Effector memory CD8-positive, alpha-beta T cell (primary cell): Measurements from ENCODE around the gene CCDC68.

Experiments used
- ATAC-seq: fragments of 150-1000 bp; cut with Tn5 transposase; replicated peaks from 2 replicates; pipeline ENCODE4 v1.10.0; 2021; ENCODE audit warnings: mild to moderate bottlenecking, moderate library complexity
- DNase-seq, 3 experiments: peaks; one replicate each; pipeline ENCODE4 v3.0.0; 2021
- H3K27ac Mint-ChIP-seq, 2 donors: one replicate each; pipeline ENCODE4 v1.8.0; 2022; ENCODE audit warnings: mild to moderate bottlenecking in 2 of 2, mixed read lengths in 2 of 2, moderate library complexity in 2 of 2
- H3K27me3 Mint-ChIP-seq, 2 donors: one replicate each; pipeline ENCODE4 v1.8.0; 2022; ENCODE audit warnings: mixed read lengths in 2 of 2
- H3K36me3 Mint-ChIP-seq: one replicate; pipeline ENCODE4 v1.8.0; 2022; ENCODE audit warnings: mild to moderate bottlenecking, moderate library complexity, mixed read lengths; ENCODE audit not compliant: insufficient read depth
- H3K4me1 Mint-ChIP-seq, 2 donors: one replicate each; pipeline ENCODE4 v1.8.0; 2022; ENCODE audit warnings: low read depth in 2 of 2, mixed read lengths in 2 of 2
- H3K4me3 Mint-ChIP-seq, 2 donors: one replicate each; pipeline ENCODE4 v1.8.0; 2022; ENCODE audit warnings: mild to moderate bottlenecking in 2 of 2, mixed read lengths in 2 of 2, moderate library complexity in 2 of 2
- H3K9me3 Mint-ChIP-seq, 2 donors: one replicate each; pipeline ENCODE4 v1.8.0; 2022; ENCODE audit warnings: mixed read lengths in 2 of 2

CCDC68 gene

DNA sequence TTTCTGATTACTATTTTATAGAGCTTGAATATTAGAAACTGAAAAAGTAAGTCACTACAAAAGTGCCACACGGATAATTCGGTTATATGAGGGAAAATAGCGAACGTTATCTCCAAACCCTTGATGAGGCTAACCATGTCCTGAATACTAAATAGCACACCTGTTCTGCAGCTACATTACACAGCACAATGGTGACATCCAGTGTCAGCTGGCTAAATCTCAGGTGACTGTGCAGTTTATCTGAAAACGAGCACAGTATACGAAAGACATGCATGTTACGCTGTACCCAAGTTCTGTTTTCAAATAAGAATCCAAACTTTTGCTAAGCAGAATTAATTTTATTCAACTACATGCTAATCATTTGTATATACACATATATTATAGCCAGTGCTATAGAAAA lies 9.0 kb downstream of the CCDC68 start:
- no peak overlapping the region for H3K4me3 Mint-ChIP-seq
- H3K27me3 Mint-ChIP-seq, result peaks cover 0 to 15% of the 10 kb centered on the region in 2 donors
- ATAC-seq (no peak), DNase-seq (no peak)
- H3K4me1 Mint-ChIP-seq, result peaks cover 7 to 10% of the 10 kb centered on the region in 2 donors
- H3K9me3 Mint-ChIP-seq, result no peaks in the 10 kb centered on the region
- H3K36me3 Mint-ChIP-seq, result peaks cover 4% of the 10 kb centered on the region
- H3K27ac Mint-ChIP-seq, result no peak overlapping the region

- H3K27ac Mint-ChIP-seq, result no peak overlapping the region
- H3K27me3 Mint-ChIP-seq, result peaks cover 0 to 15% of the 10 kb centered on the region in 2 donors
- peaks cover 4% of the 10 kb centered on the region for H3K36me3 Mint-ChIP-seq
- ATAC-seq, result no peak
- no peaks in the 10 kb centered on the region for H3K9me3 Mint-ChIP-seq
- H3K4me1 Mint-ChIP-seq, result peaks cover 7 to 10% of the 10 kb centered on the region in 2 donors
- DNase-seq, result no peak
- no peak overlapping the region for H3K4me3 Mint-ChIP-seq
Measured at GRCh38 chr18:54949588-54949987, 9.7 kb downstream of the CCDC68 start.

DNA sequence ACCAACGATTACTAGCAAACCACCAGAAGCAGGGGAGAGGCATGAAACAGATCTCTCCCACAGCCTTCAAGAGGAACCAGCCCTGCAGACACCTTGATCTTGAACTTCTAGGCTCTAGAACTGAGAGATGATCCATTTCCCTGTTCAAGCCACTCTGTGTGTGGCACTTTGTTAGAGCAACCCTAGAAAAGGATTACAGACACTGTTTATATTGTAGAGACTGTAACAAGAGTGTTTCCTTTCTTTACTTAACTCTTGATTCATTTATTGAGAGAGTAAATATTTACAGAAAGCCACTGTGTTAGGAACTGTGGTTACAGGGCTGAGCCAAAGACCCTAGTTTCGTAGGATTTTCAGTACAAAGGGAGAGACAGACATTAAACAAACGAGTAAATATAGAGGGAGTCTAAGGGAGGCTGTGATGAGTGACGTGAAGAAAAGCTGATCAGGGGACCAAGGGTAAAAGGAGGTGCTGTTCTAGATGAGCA lies 10.9 kb downstream of the CCDC68 start:
- Mint-ChIP-seq H3K27ac (no peak overlapping the region), H3K36me3 (peaks cover 4% of the 10 kb centered on the region), H3K4me1 (peaks cover 7 to 10% of the 10 kb centered on the region in 2 donors), H3K27me3 (peaks cover 0 to 6% of the 10 kb centered on the region in 2 donors), H3K4me3 (no peak overlapping the region), H3K9me3 (no peaks in the 10 kb centered on the region)
- ATAC-seq (no peak), DNase-seq (no peak)

GRCh38 chr18:54947091-54947490 lies 12.2 kb downstream of the CCDC68 start:
- H3K36me3 Mint-ChIP-seq, result peaks cover 4% of the 10 kb centered on the region
- H3K4me3 Mint-ChIP-seq, result no peak overlapping the region
- H3K27ac Mint-ChIP-seq, result peak overlapping the region; percentile 92
- H3K4me1 Mint-ChIP-seq, result peaks cover 7 to 10% of the 10 kb centered on the region in 2 donors
- H3K9me3 Mint-ChIP-seq, result no peaks in the 10 kb centered on the region
- DNase-seq, result no peak
- peaks cover 0 to 6% of the 10 kb centered on the region in 2 donors for H3K27me3 Mint-ChIP-seq
- ATAC-seq, result no peak

DNA sequence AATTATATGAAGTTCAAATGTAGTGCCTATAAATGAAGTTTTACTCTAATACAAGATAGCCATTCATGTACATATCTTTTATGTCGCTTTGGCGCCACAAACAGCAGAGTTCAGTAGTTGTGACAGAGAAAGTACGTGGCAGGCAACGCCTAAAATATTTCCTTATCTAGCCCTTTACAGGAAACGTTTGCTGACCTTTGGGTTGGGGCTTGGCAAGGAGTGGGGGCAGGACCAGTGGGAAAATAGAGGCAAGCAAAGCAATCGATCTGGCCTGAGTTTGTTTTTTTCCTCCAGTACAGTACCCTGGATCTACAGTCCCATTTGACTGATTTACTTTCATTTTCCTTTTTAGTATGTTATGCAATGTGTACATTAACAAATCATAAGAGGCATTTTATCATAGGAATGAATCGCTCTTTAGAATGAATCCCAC lies 13.1 kb downstream of the CCDC68 start:
- peaks cover 7 to 10% of the 10 kb centered on the region in 2 donors for H3K4me1 Mint-ChIP-seq
- H3K9me3 Mint-ChIP-seq, result no peaks in the 10 kb centered on the region
- H3K27me3 Mint-ChIP-seq, result peaks cover 0 to 6% of the 10 kb centered on the region in 2 donors
- H3K4me3 Mint-ChIP-seq, result peak overlapping the region; percentile 77 to 82
- peak; percentile 82 for ATAC-seq
- DNase-seq, result peak in 1 of 3 experiments; percentile 9
- H3K27ac Mint-ChIP-seq, result peak overlapping the region; percentile 92
- peaks cover 4% of the 10 kb centered on the region for H3K36me3 Mint-ChIP-seq

DNA sequence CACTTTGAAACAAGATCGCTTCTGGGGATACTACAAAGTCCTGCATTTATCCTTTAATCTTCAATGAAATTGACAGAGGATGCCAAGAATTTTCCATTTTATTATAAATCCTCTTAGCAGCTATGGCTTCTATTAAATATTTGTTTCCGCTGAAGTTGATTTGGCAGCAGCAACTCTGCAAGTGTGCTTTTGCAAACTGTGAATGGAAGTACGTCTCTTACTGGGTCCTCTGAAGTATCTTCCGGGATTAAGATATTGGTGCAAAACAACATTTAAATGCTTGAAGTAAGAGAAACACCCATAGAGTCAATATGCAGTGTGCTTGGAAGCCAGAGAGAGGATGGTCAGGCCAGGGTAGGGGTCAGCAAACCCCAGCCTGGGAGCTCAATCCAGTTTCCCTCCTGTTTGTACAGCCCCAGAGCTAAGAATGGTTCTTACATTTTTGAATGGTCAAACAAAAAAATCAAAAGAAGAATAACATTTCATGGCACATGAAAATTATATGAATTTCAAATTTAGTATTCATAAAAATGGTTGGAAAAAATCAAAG lies 13.6 kb downstream of the CCDC68 start:
- Mint-ChIP-seq H3K4me1 (peaks cover 7 to 10% of the 10 kb centered on the region in 2 donors), H3K27ac (peak overlapping the region; percentile 92), H3K9me3 (no peaks in the 10 kb centered on the region), H3K36me3 (peaks cover 4% of the 10 kb centered on the region), H3K27me3 (peaks cover 0 to 6% of the 10 kb centered on the region in 2 donors), H3K4me3 (peak overlapping the region; percentile 77 to 82)
- DNase-seq, result no peak
- ATAC-seq, result no peak

- Mint-ChIP-seq H3K4me1 (peaks cover 7 to 10% of the 10 kb centered on the region in 2 donors), H3K9me3 (no peaks in the 10 kb centered on the region), H3K27me3 (no peaks in the 10 kb centered on the region), H3K36me3 (peaks cover 4% of the 10 kb centered on the region), H3K27ac (no peak overlapping the region), H3K4me3 (no peak overlapping the region)
- DNase-seq (no peak), ATAC-seq (no peak)
Measured at GRCh38 chr18:54942569-54942968, 16.7 kb downstream of the CCDC68 start.

DNA sequence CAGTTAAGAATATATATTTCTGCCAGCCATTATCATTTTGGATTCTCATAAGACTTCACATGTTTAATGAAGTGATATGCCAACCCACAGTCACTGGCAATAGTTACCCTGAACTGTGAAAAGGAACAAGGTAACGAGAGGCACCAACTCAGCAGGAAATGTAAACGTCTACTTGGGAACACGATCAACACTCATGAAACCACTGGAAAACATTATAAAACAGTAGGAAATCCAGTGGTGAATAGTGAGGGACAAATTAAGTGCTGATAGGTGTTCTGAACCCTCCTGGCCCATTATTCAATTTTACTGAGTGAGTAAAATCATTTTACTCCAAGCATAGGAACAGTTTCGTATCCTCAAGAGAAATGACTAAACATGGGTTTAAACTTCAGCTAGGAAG lies 17.1 kb downstream of the CCDC68 start:
- Mint-ChIP-seq H3K27me3 (no peaks in the 10 kb centered on the region), H3K9me3 (no peaks in the 10 kb centered on the region), H3K4me1 (peaks cover 7 to 10% of the 10 kb centered on the region in 2 donors), H3K4me3 (no peak overlapping the region), H3K27ac (no peak overlapping the region), H3K36me3 (peaks cover 4% of the 10 kb centered on the region)
- ATAC-seq (no peak), DNase-seq (no peak)

- Mint-ChIP-seq H3K4me1 (no peaks in the 10 kb centered on the region), H3K27ac (no peak overlapping the region), H3K9me3 (no peaks in the 10 kb centered on the region), H3K4me3 (no peak overlapping the region), H3K27me3 (no peaks in the 10 kb centered on the region), H3K36me3 (no peaks in the 10 kb centered on the region)
- DNase-seq, result no peak
- ATAC-seq, result no peak
Measured at GRCh38 chr18:54939361-54939917, 19.8 kb downstream of the CCDC68 start.

GRCh38 chr18:54938506-54938905 lies 20.8 kb downstream of the CCDC68 start:
- DNase-seq (no peak), ATAC-seq (no peak)
- Mint-ChIP-seq H3K27me3 (no peaks in the 10 kb centered on the region), H3K9me3 (no peaks in the 10 kb centered on the region), H3K4me1 (no peaks in the 10 kb centered on the region), H3K36me3 (no peaks in the 10 kb centered on the region), H3K4me3 (no peak overlapping the region), H3K27ac (no peak overlapping the region)

- ATAC-seq (no peak), DNase-seq (no peak)
- Mint-ChIP-seq H3K36me3 (peaks cover 3% of the 10 kb centered on the region), H3K4me1 (peaks cover 0 to 3% of the 10 kb centered on the region in 2 donors), H3K4me3 (no peak overlapping the region), H3K9me3 (no peaks in the 10 kb centered on the region), H3K27ac (no peak overlapping the region), H3K27me3 (no peaks in the 10 kb centered on the region)
Measured at GRCh38 chr18:54932472-54932871, 26.8 kb downstream of the CCDC68 start.

GRCh38 chr18:54931152-54931551 lies 28.1 kb downstream of the CCDC68 start:
- H3K4me1 Mint-ChIP-seq, result peaks cover 0 to 3% of the 10 kb centered on the region in 2 donors
- ATAC-seq (no peak), DNase-seq (no peak)
- H3K36me3 Mint-ChIP-seq, result peaks cover 3% of the 10 kb centered on the region
- H3K9me3 Mint-ChIP-seq, result no peaks in the 10 kb centered on the region
- no peaks in the 10 kb centered on the region for H3K27me3 Mint-ChIP-seq
- H3K4me3 Mint-ChIP-seq, result no peak overlapping the region
- no peak overlapping the region for H3K27ac Mint-ChIP-seq

DNA sequence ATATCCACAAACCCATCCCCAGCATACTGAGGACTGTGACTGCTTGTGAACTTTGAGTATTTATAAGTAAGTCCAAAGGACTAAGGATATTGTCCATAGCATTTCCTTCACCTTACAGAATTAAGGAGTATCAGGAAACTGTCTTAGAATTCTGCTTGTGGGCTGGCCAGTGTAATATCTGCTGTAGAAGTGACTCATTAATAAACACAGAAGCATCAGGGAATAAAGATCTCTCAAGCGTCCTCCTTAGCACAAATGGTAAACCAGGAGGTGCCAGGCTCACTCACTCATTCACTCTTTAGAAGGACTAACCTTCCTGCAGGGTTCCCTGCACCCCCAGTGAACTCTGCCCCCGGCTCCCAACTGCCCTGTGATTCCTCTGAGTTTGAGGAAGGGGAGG lies 31.0 kb downstream of the CCDC68 start:
- no peak for DNase-seq
- no peaks in the 10 kb centered on the region for H3K27me3 Mint-ChIP-seq
- no peaks in the 10 kb centered on the region for H3K9me3 Mint-ChIP-seq
- H3K4me1 Mint-ChIP-seq, result peaks cover 0 to 3% of the 10 kb centered on the region in 2 donors
- peaks cover 3% of the 10 kb centered on the region for H3K36me3 Mint-ChIP-seq
- H3K27ac Mint-ChIP-seq, result no peak overlapping the region
- H3K4me3 Mint-ChIP-seq, result no peak overlapping the region
- ATAC-seq, result no peak

GRCh38 chr18:54926593-54927325 lies 32.5 kb downstream of the CCDC68 start:
- peaks cover 0 to 8% of the 10 kb centered on the region in 2 donors for H3K27me3 Mint-ChIP-seq
- DNase-seq (no peak), ATAC-seq (no peak)
- no peak overlapping the region for H3K27ac Mint-ChIP-seq
- H3K36me3 Mint-ChIP-seq, result peaks cover 3% of the 10 kb centered on the region
- no peaks in the 10 kb centered on the region for H3K9me3 Mint-ChIP-seq
- no peak overlapping the region for H3K4me3 Mint-ChIP-seq
- no peaks in the 10 kb centered on the region for H3K4me1 Mint-ChIP-seq
